LNCAP (cell line): ENCODE measurements around the gene SH3RF2.

Source experiments
- CTCF ChIP-seq: fragments of 450-650 bp; IDR thresholded peaks from 2 replicates; pipeline ENCODE4 v1.5.1; 2017; ENCODE audit warnings: mild to moderate bottlenecking

The SH3RF2 gene

GRCh38 chr5:145983446-145983845, 47.1 kb downstream of the SH3RF2 start:
- no peak for TF ChIP-seq CTCF

- TF ChIP-seq CTCF = no peak
Observed at GRCh38 chr5:145984072-145984471, 47.7 kb downstream of the SH3RF2 start.

GRCh38 chr5:145987856-145988255, 51.5 kb downstream of the SH3RF2 start:
- TF ChIP-seq CTCF = no peak

- TF ChIP-seq CTCF = no peak
Observed at GRCh38 chr5:145988993-145989392, 52.6 kb downstream of the SH3RF2 start.

- TF ChIP-seq CTCF = no peak
Observed at GRCh38 chr5:145989428-145989827, 53.0 kb downstream of the SH3RF2 start.

- no peak for TF ChIP-seq CTCF
Observed at GRCh38 chr5:145990170-145990569, 53.8 kb downstream of the SH3RF2 start.

GRCh38 chr5:145991044-145991575, 54.7 kb downstream of the SH3RF2 start:
- TF ChIP-seq CTCF = no peak

- no peak for TF ChIP-seq CTCF
Observed at GRCh38 chr5:145996135-145996534, 59.8 kb downstream of the SH3RF2 start.
